Measurements from ENCODE around the gene TENM3.

GRCh38 chr4:182309877-182310276 lies 66.7 kb downstream of the TENM3 start:
- no peak for TF ChIP-seq CTCF (IDR thresholded peaks at IDR 0.05)
- no peak for TF ChIP-seq POLR2A (IDR thresholded peaks at IDR 0.05)

Data from esophagus squamous epithelium (tissue), 4 donors.